Muscle of leg (tissue), 11 donors: ENCODE measurements around the gene MYBPHL. TPM values are rescaled to one million over a fixed set of nuclear protein-coding genes. Genes with fewer than 3 reads are reported as not detected.

Experiments
- DNase-seq: peaks from one replicate; pipeline ENCODE4 v3.0.0; 2013
- H3K27ac ChIP-seq: one replicate; pipeline ENCODE4 v1.5.1; 2013; ENCODE audit warnings: mild to moderate bottlenecking, low read length, control low read depth
- H3K27me3 ChIP-seq: one replicate; pipeline ENCODE4 v1.6.1; 2013; ENCODE audit warnings: low read length; ENCODE audit not compliant: control insufficient read depth, insufficient read depth
- H3K36me3 ChIP-seq: one replicate; pipeline ENCODE4 v1.6.1; 2013; ENCODE audit warnings: low read length; ENCODE audit not compliant: control insufficient read depth, insufficient read depth
- H3K4me1 ChIP-seq: one replicate; pipeline ENCODE4 v1.6.1; 2013; ENCODE audit warnings: low read length; ENCODE audit not compliant: control insufficient read depth, insufficient read depth
- H3K4me3 ChIP-seq: one replicate; pipeline ENCODE4 v1.5.1; 2013; ENCODE audit warnings: low read length, control low read depth
- H3K9me3 ChIP-seq: replicated peaks from 2 replicates; pipeline ENCODE4 v1.6.1; 2013; ENCODE audit warnings: low read depth, low read length; ENCODE audit not compliant: control insufficient read depth
- WGBS: methylation state at CpG from one replicate; pipeline ENCODE4 v1.1.5; 2013; ENCODE audit warnings: missing lambda C conversion rate; ENCODE audit not compliant: insufficient coverage; 5-methylcytosine and 5-hydroxymethylcytosine counted together
- polyA plus RNA-seq, 8 donors: library from polyadenylated mRNA; unstranded; fragments of 120-200 nt; gene quantifications; one replicate each; pipeline versions ENCODE4 v1.2.1 to v1.2.3, GENCODE V29; 2013; ENCODE audit warnings: inconsistent platforms in 1 of 8, low replicate concordance in 1 of 8; ENCODE audit not compliant: insufficient read length in 8 of 8, insufficient read depth in 1 of 8
- total RNA-seq: library from RNA; stranded (reverse); fragments of 120-200 nt; gene quantifications from one replicate; pipeline ENCODE4 v1.2.4, GENCODE V29; 2013

MYBPHL gene
- total and polyA plus RNA-seq, 9 donors = 0.15 to 1.3 (median 0.71) TPM

- H3K27me3 ChIP-seq = no peaks in the 10 kb centered on the region
- no peaks in the 10 kb centered on the region for H3K9me3 ChIP-seq
- H3K27ac ChIP-seq = no peak overlapping the region
- no peak overlapping the region for H3K4me3 ChIP-seq
- peaks cover 18% of the 10 kb centered on the region for H3K4me1 ChIP-seq
- DNase-seq = no peak
- 80% methylated on average over 11 of the region's 16 CpGs for WGBS
- H3K36me3 ChIP-seq = peaks cover 12% of the 10 kb centered on the region
Observed at GRCh38 chr1:109272831-109273547, 33.8 kb downstream of the MYBPHL start.

- Histone ChIP-seq H3K27ac (no peak overlapping the region), H3K9me3 (no peaks in the 10 kb centered on the region), H3K27me3 (no peaks in the 10 kb centered on the region), H3K36me3 (peaks cover 12% of the 10 kb centered on the region), H3K4me1 (peaks cover 14% of the 10 kb centered on the region), H3K4me3 (no peak overlapping the region)
- peak; percentile 57 for DNase-seq
- WGBS = 52% methylated on average over 11 of the region's 13 CpGs
Observed at GRCh38 chr1:109272021-109272799, 34.6 kb downstream of the MYBPHL start.

- DNase-seq = no peak
Observed at GRCh38 chr1:109271458-109271857, 35.4 kb downstream of the MYBPHL start.

GRCh38 chr1:109270623-109271317 lies 36.0 kb downstream of the MYBPHL start:
- WGBS = 93% methylated on average over 15 of the region's 20 CpGs
- H3K4me1 ChIP-seq = peaks cover 14% of the 10 kb centered on the region
- H3K4me3 ChIP-seq = no peak overlapping the region
- no peaks in the 10 kb centered on the region for H3K27me3 ChIP-seq
- DNase-seq = no peak
- H3K9me3 ChIP-seq = no peaks in the 10 kb centered on the region
- H3K36me3 ChIP-seq = peaks cover 12% of the 10 kb centered on the region
- no peak overlapping the region for H3K27ac ChIP-seq

More at GRCh38 chr1:109271458-109271857, 35.4 kb downstream of the MYBPHL start:
- WGBS = 90% methylated on average over 2 of the region's 6 CpGs
- H3K27me3 ChIP-seq = no peaks in the 10 kb centered on the region
- no peaks in the 10 kb centered on the region for H3K9me3 ChIP-seq
- H3K27ac ChIP-seq = no peak overlapping the region
- no peak overlapping the region for H3K4me3 ChIP-seq
- H3K36me3 ChIP-seq = peaks cover 12% of the 10 kb centered on the region
- peaks cover 14% of the 10 kb centered on the region for H3K4me1 ChIP-seq

GRCh38 chr1:109269981-109270622 lies 36.7 kb downstream of the MYBPHL start:
- 89% methylated on average over 16 of the region's 17 CpGs for WGBS
- DNase-seq = no peak
- Histone ChIP-seq H3K4me3 (no peak overlapping the region), H3K27ac (no peak overlapping the region), H3K27me3 (no peaks in the 10 kb centered on the region), H3K9me3 (no peaks in the 10 kb centered on the region), H3K36me3 (peaks cover 12% of the 10 kb centered on the region), H3K4me1 (peaks cover 14% of the 10 kb centered on the region)

- Histone ChIP-seq H3K4me1 (peaks cover 14% of the 10 kb centered on the region), H3K27me3 (no peaks in the 10 kb centered on the region), H3K4me3 (no peak overlapping the region), H3K9me3 (no peaks in the 10 kb centered on the region), H3K27ac (no peak overlapping the region), H3K36me3 (peaks cover 12% of the 10 kb centered on the region)
- 85% methylated on average over 25 of the region's 33 CpGs for WGBS
- DNase-seq = no peak
Observed at GRCh38 chr1:109269212-109269980, 37.4 kb downstream of the MYBPHL start.

GRCh38 chr1:109268431-109269211 lies 38.2 kb downstream of the MYBPHL start:
- 89% methylated on average over 24 of the region's 29 CpGs for WGBS
- Histone ChIP-seq H3K4me1 (peaks cover 14% of the 10 kb centered on the region), H3K27me3 (no peaks in the 10 kb centered on the region), H3K27ac (no peak overlapping the region), H3K4me3 (no peak overlapping the region), H3K9me3 (no peaks in the 10 kb centered on the region), H3K36me3 (peaks cover 12% of the 10 kb centered on the region)
- no peak for DNase-seq

GRCh38 chr1:109267743-109268300 lies 39.0 kb downstream of the MYBPHL start:
- 91% methylated on average over 16 of the region's 17 CpGs for WGBS
- Histone ChIP-seq H3K4me3 (no peak overlapping the region), H3K4me1 (peaks cover 10% of the 10 kb centered on the region), H3K9me3 (no peaks in the 10 kb centered on the region), H3K36me3 (peaks cover 12% of the 10 kb centered on the region), H3K27ac (no peak overlapping the region), H3K27me3 (no peaks in the 10 kb centered on the region)
- DNase-seq = no peak

- H3K27ac ChIP-seq = no peak overlapping the region
- H3K4me3 ChIP-seq = no peak overlapping the region
- H3K4me1 ChIP-seq = peaks cover 4% of the 10 kb centered on the region
- DNase-seq = no peak
- no peaks in the 10 kb centered on the region for H3K9me3 ChIP-seq
- 87% methylated on average over 11 of the region's 11 CpGs for WGBS
- no peaks in the 10 kb centered on the region for H3K27me3 ChIP-seq
- H3K36me3 ChIP-seq = peaks cover 12% of the 10 kb centered on the region
Observed at GRCh38 chr1:109266965-109267364, 39.8 kb downstream of the MYBPHL start.
